KG1 (cell line): ENCODE data around the gene IL1RL2.

Experiments
- DNase-seq: peaks from one replicate; lab custom pipeline; 2025; lab: John Stamatoyannopoulos, UW

Gene IL1RL2

DNA sequence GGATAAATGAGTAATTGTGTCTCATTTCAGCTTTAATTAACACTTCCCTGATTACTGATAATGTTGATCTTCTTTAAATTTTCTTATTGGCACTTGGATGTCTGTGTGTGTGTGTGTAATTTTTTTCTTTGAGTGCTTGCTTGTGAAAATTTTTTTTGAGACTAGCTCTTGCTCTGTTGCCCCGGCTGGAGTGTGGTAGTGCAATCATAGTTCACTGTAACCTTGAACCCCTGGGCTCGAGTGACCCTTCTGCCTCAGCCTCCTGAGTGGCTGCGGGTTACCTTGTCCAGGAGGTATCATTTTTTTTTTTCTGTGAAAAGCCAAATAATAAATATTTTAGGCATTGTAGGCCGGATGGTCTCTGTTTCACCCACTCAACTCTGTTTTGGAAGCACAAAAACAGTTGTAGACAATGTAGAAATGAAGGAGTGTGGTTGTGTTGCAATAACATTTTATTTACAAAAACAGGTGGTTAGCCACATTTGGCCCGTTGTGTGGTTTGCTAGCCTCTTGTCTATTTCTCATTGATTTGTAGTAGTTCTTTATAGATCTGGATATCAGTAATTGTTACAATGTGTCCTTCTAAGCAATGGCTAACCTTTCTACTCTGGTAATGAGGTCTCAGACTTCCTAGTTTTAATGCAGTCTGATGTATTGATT is 7.9 kb downstream of the IL1RL2 start:
- no peak for DNase-seq

- DNase-seq, result no peak
Observed at GRCh38 chr2:102197389-102198137, 10.7 kb downstream of the IL1RL2 start.

- no peak for DNase-seq
Observed at GRCh38 chr2:102200539-102200938, 13.7 kb downstream of the IL1RL2 start.

- no peak for DNase-seq
Observed at GRCh38 chr2:102204638-102205037, 17.8 kb downstream of the IL1RL2 start.

GRCh38 chr2:102206666-102207341 is 20.0 kb downstream of the IL1RL2 start:
- no peak for DNase-seq

GRCh38 chr2:102208774-102209173 is 22.0 kb downstream of the IL1RL2 start:
- no peak for DNase-seq

DNA sequence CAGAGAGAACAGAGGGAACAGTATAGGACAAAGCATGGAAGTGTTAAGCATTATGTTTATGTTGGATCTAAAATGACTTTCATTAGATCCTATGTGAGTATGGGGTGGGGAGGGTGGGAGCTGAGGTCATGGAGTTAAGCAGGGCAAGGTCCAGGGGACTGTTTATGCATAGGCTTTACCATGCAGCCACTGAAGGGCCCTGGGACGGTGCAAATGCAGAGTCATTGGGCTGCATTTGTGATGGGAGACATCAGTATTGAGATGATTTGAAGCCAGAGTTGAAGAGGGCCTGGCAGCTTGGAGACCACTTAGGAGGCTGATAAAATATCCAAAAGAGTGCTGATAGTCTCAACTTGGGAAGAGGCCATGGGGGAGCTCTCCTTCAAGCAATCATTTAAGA is 22.7 kb downstream of the IL1RL2 start:
- no peak for DNase-seq

GRCh38 chr2:102217032-102217431 is 30.2 kb downstream of the IL1RL2 start:
- DNase-seq, result no peak

DNA sequence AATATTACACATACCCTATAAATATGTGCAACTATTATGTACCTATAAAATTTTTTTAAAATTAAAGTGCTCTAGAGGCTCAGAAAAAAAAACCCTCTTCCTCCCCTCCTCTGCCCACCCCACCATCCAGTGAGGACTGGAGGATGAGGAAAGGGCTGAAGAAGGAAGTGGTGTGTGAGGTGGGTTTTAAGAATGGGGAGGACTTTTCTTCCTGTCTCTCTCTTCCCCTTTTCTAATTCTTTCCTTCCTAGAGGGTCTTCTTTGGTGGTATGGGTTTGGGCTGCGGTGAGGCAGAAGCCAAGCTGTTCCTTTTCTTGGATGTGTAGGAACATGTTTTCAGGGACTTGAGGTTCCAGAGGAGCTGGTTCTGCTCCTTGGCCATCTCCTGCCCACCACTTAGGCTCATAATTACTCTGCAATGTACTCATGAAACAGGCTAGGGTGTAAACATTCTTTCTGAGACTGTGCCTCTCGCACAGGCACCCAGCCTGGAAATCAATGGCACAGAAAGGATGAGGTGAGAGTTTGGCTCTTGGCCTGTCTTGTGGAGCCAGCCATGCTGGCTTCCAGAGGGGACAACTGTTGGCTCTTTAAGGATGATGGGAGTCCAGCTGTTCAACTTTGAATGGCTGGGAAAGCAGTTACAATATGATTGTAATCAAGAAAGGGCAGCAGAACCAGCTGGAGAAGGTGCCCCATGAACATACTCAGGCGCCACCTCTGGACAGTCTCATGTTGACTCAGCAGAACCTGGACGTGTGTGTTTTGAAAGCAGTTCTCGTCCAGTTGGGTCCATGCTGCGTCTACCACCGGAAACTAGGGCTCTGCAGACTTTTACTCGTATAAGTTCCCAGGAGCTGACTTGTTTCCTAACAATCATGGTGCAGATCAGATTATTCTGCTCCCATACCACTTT is 38.3 kb downstream of the IL1RL2 start:
- peak; percentile 20 for DNase-seq

GRCh38 chr2:102226171-102226570 is 39.3 kb downstream of the IL1RL2 start:
- DNase-seq, result no peak

GRCh38 chr2:102226612-102227391 is 40.0 kb downstream of the IL1RL2 start:
- DNase-seq, result peak; percentile 26

DNA sequence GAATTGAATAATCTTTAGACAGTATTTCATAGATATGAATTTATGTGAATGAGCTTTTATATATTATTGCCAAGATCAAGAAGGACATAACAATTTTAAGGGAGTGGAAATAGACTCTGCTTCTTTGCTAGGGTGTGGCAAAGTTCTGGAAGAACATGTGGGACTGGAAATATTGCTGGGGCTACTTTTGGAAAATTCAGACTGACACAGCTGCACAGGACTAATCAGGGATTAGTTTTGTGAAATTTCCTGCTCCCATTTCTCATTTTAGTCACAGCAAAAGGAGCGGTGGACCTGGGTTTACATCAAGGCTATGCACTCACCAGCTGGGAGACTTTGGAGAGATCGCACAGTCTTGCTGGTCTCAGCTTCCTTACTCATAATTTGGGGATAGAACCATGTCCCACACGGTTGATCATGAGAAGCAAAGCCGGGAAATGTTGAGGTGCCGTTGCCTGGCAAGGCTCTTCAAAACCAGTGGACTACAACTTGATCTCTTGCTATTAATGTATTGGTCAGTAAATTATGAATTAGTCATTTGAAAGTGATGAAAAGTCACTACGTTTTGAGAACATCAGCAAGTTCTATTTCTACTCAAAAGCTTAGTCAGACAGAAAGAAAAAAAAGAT is 42.4 kb downstream of the IL1RL2 start:
- DNase-seq, result no peak

DNA sequence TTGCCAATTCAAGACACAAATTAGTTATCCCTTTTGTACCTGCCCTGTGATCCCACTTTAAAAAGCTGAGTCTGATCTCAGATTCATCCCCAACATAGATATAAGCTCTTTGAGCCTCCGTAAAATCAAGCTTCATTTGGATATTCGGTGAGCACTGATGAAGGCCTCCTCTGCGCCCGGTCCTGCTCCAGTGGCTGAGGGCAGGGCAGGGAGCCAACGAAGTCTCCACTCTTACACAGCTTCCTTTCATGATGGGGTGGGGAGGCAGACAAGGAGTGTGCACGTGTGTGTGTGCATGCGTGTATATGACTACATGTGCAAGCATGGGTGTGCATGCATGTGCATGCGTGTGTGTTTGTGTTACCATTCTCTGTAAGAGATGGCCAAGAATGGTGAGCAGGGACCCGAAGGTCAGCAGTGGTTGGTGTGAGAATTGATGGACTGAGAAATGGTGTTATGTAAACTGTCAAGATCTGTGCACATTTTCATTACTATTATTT is 43.6 kb downstream of the IL1RL2 start:
- DNase-seq, result no peak

- DNase-seq, result no peak
Observed at GRCh38 chr2:102233132-102233884, 46.5 kb downstream of the IL1RL2 start.

DNA sequence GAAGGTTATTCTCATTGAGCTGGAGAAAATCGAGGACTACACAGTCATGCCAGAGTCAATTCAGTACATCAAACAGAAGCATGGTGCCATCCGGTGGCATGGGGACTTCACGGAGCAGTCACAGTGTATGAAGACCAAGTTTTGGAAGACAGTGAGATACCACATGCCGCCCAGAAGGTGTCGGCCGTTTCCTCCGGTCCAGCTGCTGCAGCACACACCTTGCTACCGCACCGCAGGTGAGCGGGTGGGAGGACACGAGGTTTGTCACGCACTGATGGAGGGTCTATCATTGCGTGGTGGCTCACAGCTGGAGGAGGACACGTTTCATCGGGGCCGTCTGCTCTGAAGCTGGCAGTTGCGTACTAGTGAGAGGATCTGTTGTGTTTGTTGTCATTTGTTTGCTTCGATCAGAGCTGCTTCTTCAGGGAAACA is 48.2 kb downstream of the IL1RL2 start:
- DNase-seq, result no peak

DNA sequence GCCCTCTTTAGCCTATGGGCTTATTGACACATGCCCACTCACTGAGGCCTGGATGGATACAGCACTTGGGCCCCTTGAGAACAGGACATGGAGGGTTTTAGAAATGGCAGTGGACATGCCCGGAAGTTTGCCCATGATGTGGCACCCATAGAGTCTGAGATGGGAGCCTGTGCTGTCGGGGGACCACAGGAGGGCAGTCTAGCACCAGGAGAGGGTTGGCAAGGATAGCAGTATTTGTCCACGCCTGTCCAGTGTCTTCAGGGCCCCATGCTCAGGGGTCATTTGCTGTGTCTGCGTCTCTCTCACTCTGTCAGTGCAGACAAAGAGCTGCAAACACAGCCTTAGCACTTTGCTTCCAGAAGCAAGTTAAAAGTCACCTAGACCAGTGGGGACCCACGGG is 48.7 kb downstream of the IL1RL2 start:
- no peak for DNase-seq

GRCh38 chr2:102236132-102236531 is 49.3 kb downstream of the IL1RL2 start:
- no peak for DNase-seq

DNA sequence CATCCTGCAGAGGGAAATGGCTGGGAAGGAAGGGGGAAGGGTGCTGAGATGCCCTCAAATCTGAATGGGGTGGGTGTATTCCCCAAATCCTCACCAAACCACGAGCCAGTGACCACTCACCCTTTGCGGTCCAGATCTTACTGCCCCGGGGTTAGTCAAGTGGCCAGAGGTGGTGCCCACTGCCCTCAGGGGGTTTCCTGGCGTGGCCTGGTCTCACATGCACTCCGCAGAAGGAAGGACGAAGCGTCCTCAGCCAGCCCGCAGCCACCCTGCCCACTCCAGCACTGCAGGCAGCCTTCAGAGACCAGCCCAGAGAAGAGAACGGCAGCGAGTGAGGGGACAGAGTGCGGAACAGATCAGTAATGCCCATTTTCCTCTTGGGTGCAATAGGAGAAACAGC is 50.4 kb downstream of the IL1RL2 start:
- DNase-seq, result no peak

GRCh38 chr2:102238039-102238756 is 51.4 kb downstream of the IL1RL2 start:
- no peak for DNase-seq
